HepG2 (cell line): ENCODE measurements around the gene EEA1. TPM values are rescaled to one million over a fixed set of nuclear protein-coding genes. Genes with fewer than 3 reads are reported as not detected.

Source experiments
- CTCF ChIP-seq: sonication (generic); formaldehyde crosslinking; IDR thresholded peaks from 2 replicates; pipeline ENCODE4 v1.5.0; 2020; ENCODE audit warnings: mild to moderate bottlenecking, missing genetic modification reagents, moderate library complexity
- FOXK2 ChIP-seq: fragments of 450-650 bp; IDR thresholded peaks from 2 replicates; pipeline ENCODE4 v1.6.1; 2016
- FOXP4 ChIP-seq: sonication (generic); formaldehyde crosslinking; IDR thresholded peaks from 2 replicates; pipeline ENCODE4 v1.4.0; 2020; ENCODE audit warnings: missing genetic modification reagents
- HMGXB4 ChIP-seq, 2 experiments: sonication (generic) in 1 of 2; formaldehyde crosslinking in 1 of 2; IDR thresholded peaks; 2 replicates each; pipeline versions ENCODE4 v1.4.0 to v1.6.1; 2018 to 2020; ENCODE audit warnings: missing genetic modification reagents in 2 of 2, borderline replicate concordance in 1 of 2, low read depth in 1 of 2, mild to moderate bottlenecking in 1 of 2, missing biosample characterization in 1 of 2
- KAT8 ChIP-seq: IDR thresholded peaks from 2 replicates; pipeline ENCODE4 v1.6.1; 2016; ENCODE audit warnings: missing genetic modification reagents, missing compliant biosample characterization
- MAFK ChIP-seq, 2 experiments: IDR thresholded peaks in 1 of 2; conservative IDR thresholded peaks in 1 of 2; 2 replicates each; pipeline ENCODE4 v1.6.1; 2011; ENCODE audit warnings: improper control_type of control experiment in 2 of 2, low read length in 2 of 2
- MNT ChIP-seq: fragments of 450-650 bp; IDR thresholded peaks from 2 replicates; pipeline ENCODE4 v1.6.1; 2016
- MXI1 ChIP-seq: IDR thresholded peaks from 3 replicates; pipeline ENCODE4 v1.6.1; 2012; ENCODE audit warnings: low read depth, low read length, inconsistent platforms, borderline replicate concordance
- ONECUT2 ChIP-seq: sonication (generic); formaldehyde crosslinking; IDR thresholded peaks from 2 replicates; pipeline ENCODE4 v1.4.0; 2020; ENCODE audit warnings: missing genetic modification reagents
- RXRB ChIP-seq: IDR thresholded peaks from 2 replicates; pipeline ENCODE4 v1.6.1; 2016; ENCODE audit warnings: borderline replicate concordance, missing genetic modification reagents, missing compliant biosample characterization
- SAFB2 ChIP-seq: sonication (generic); formaldehyde crosslinking; IDR thresholded peaks from 2 replicates; pipeline ENCODE4 v1.5.1; 2020; ENCODE audit warnings: missing genetic modification reagents, low read depth, mild to moderate bottlenecking, borderline replicate concordance
- STAG1 ChIP-seq: sonication (generic); formaldehyde crosslinking; IDR thresholded peaks from 2 replicates; pipeline ENCODE4 v1.4.0; 2020; ENCODE audit warnings: missing genetic modification reagents
- ZBTB8A ChIP-seq: sonication (generic); formaldehyde crosslinking; IDR thresholded peaks from 2 replicates; pipeline ENCODE4 v1.4.0; 2020; ENCODE audit warnings: mild to moderate bottlenecking, low read depth, missing genetic modification reagents, borderline replicate concordance
- ZKSCAN8 ChIP-seq: IDR thresholded peaks from 2 replicates; pipeline ENCODE4 v1.6.1; 2016; ENCODE audit warnings: borderline replicate concordance, missing genetic modification reagents, missing compliant biosample characterization
- polyA plus RNA-seq, 8 experiments: library from polyadenylated mRNA; depleted of rRNA in 3 of 8; stranded (reverse) in 7 of 8; unstranded in 1 of 8; fragments of >200 nt; fragmentation: Illumina TruSeq in 4 of 8; extraction: Trizol in 4 of 8; gene quantifications; 2 replicates each; pipeline versions ENCODE4 v1.2.1 to v1.2.3, GENCODE V29; 2011 to 2016; ENCODE audit warnings: low read depth in 4 of 8, missing spikeins in 1 of 8, mixed read lengths in 1 of 8; ENCODE audit not compliant: insufficient read depth in 1 of 8
- total RNA-seq, 5 experiments: library from RNA; depleted of rRNA; stranded (reverse); fragments of >200 nt; fragmentation: Illumina TruSeq; extraction: Trizol; gene quantifications; 2 replicates each; pipeline ENCODE4 v1.2.3, GENCODE V29; 2016; ENCODE audit warnings: low read depth in 1 of 5
- TF ChIP-seq, protein P1 (sequence below): sonication (generic); formaldehyde crosslinking; IDR thresholded peaks from 2 replicates; pipeline ENCODE4 v1.4.0; 2020; ENCODE audit warnings: missing genetic modification reagents
- TF ChIP-seq, protein P2 (sequence below): sonication (generic); formaldehyde crosslinking; IDR thresholded peaks from 2 replicates; pipeline ENCODE4 v1.5.0; 2020; ENCODE audit warnings: missing genetic modification reagents, mild to moderate bottlenecking, borderline replicate concordance

The EEA1 gene
- total and polyA plus RNA-seq, 2 of the 13 experiments (the other 11 are each of a cell fraction or from before 2014, with no cell fraction given), result 5.0 to 19.3 TPM

DNA sequence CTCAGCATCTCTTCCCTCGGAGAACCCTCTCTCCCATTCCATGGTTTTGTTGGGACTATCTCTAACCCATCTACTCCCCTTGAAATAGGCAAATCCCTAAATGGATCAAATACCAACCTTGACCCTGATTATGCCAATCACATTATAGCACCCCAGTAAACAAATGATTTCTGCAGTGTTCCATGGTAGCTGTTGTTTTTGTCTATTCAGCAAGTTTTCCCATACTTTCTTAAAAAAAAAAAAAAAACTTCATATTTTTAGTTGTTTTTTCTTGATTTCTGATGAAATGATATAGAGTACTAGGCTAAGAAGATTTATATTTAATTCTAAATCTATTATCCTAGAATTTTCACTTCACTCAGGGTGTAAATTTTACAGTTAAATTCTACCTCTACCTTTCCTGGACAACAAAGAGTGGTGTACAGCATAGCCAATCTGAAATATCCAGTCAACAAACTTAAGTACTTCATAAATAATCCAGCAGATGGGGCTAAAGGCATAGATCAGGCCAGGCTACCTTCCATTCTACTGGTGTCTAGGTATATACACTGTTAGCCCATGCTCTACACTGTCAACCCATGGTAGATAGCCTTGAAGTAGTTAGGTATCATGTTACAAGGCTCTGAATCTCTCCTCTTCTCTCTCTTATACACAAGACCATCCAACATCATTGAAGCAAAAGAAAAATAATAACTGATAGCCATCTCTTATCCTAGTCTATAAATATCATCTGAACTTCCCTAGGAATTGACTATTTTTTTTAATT is 144.1 kb downstream of the EEA1 start (continued):
- TF ChIP-seq FOXP4 (CRISPR knock-in tag) (0 out of 2 replicates have a peak, but pooled peaks have one; percentile 27), ZKSCAN8 (peak; percentile 25; the same call in 1 of the 2 replicates), MNT (peak; percentile 79), SAFB2 (CRISPR knock-in tag) (no peak), FOXK2 (peak; percentile 13; the same call in 1 of the 2 replicates), HMGXB4 (CRISPR knock-in tag; IDR thresholded peaks at IDR 0.05; ENCODE audit: borderline replicate concordance in 1 of 2, low read depth in 1 of 2) (peak in 1 of 2 experiments; percentile 48; a peak in 1 of 4 replicates), STAG1 (CRISPR knock-in tag) (peak; percentile 96), MXI1 (peak; percentile 99), ZBTB8A (no peak), ONECUT2 (CRISPR knock-in tag) (0 out of 2 replicates have a peak, but pooled peaks have one; percentile 19), MAFK (conservative IDR thresholded peaks at IDR 0.05 in 1 of 2, IDR thresholded peaks at IDR 0.05 in 1 of 2; ENCODE audit: low read length in 2 of 2) (peak; percentile 90 to 95), RXRB (peak; percentile 14; the same call in 1 of the 2 replicates), CTCF (peak; percentile 85), KAT8 (CRISPR knock-in tag) (peak; percentile 63; the same call in 1 of the 2 replicates)
- TF ChIP-seq, protein P1, sequence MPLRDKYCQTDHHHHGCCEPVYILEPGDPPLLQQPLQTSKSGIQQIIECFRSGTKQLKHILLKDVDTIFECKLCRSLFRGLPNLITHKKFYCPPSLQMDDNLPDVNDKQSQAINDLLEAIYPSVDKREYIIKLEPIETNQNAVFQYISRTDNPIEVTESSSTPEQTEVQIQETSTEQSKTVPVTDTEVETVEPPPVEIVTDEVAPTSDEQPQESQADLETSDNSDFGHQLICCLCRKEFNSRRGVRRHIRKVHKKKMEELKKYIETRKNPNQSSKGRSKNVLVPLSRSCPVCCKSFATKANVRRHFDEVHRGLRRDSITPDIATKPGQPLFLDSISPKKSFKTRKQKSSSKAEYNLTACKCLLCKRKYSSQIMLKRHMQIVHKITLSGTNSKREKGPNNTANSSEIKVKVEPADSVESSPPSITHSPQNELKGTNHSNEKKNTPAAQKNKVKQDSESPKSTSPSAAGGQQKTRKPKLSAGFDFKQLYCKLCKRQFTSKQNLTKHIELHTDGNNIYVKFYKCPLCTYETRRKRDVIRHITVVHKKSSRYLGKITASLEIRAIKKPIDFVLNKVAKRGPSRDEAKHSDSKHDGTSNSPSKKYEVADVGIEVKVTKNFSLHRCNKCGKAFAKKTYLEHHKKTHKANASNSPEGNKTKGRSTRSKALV, result peak; percentile 23; the same call in 1 of the 2 replicates
- TF ChIP-seq, protein P2, sequence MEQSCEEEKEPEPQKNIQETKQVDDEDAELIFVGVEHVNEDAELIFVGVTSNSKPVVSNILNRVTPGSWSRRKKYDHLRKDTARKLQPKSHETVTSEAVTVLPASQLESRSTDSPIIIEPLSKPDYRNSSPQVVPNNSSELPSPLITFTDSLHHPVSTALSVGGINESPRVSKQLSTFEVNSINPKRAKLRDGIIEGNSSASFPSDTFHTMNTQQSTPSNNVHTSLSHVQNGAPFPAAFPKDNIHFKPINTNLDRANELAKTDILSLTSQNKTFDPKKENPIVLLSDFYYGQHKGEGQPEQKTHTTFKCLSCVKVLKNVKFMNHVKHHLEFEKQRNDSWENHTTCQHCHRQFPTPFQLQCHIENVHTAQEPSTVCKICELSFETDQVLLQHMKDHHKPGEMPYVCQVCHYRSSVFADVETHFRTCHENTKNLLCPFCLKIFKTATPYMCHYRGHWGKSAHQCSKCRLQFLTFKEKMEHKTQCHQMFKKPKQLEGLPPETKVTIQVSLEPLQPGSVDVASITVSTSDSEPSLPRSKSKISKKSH (CRISPR knock-in tag), result no peak
